HFFc6 (cell line): ENCODE data around the gene PADI3. TPM values are rescaled to one million over a fixed set of nuclear protein-coding genes. Genes with fewer than 3 reads are reported as not detected.
A peak's percentile ranks its signal among the peaks of the same experiment; 100 is the strongest.

Experiments
- DNase-seq: peaks from one replicate; pipeline ENCODE4 v3.0.0-alpha.2; 2018
- H3K27ac Mint-ChIP-seq: 2 replicates; pipeline ENCODE4 v1.8.0; 2020; ENCODE audit warnings: mild to moderate bottlenecking, mixed read lengths
- H3K27me3 Mint-ChIP-seq: 2 replicates; pipeline ENCODE4 v1.8.0; 2021; ENCODE audit warnings: mild to moderate bottlenecking, moderate library complexity, mixed read lengths; ENCODE audit not compliant: insufficient read depth
- H3K36me3 Mint-ChIP-seq: 2 replicates; pipeline ENCODE4 v1.8.0; 2021; ENCODE audit warnings: low read depth, mixed read lengths
- H3K4me1 Mint-ChIP-seq: 2 replicates; pipeline ENCODE4 v1.8.0; 2020; ENCODE audit warnings: low read depth, mixed read lengths
- H3K4me3 Mint-ChIP-seq: 2 replicates; pipeline ENCODE4 v1.8.0; 2020; ENCODE audit warnings: mild to moderate bottlenecking, moderate library complexity, mixed read lengths
- H3K9me3 Mint-ChIP-seq: 2 replicates; pipeline ENCODE4 v1.8.0; 2020; ENCODE audit warnings: mild to moderate bottlenecking, mixed read lengths
- total RNA-seq, 6 experiments: library from RNA; stranded (reverse); fragmentation: NEBNext Ultra II Directional; extraction: Animal tissue kit (Norgen Biotek cat#: 25700); gene quantifications; 2 replicates in 1 of 6; 3 replicates in 5 of 6; pipeline ENCODE4 v1.2.3, GENCODE V29; 2021
- TF ChIP-seq, protein P1 (sequence below): fragments of 200-600 bp; sonication (generic); IDR thresholded peaks from 2 replicates; pipeline ENCODE4 v1.5.0; 2021; ENCODE audit warnings: antibody characterized with exemption, mild to moderate bottlenecking

PADI3 gene
- total RNA-seq, 6 experiments from 2014 or later: 0.05 to 0.14 (median 0.07) TPM; not detected in 2

DNA sequence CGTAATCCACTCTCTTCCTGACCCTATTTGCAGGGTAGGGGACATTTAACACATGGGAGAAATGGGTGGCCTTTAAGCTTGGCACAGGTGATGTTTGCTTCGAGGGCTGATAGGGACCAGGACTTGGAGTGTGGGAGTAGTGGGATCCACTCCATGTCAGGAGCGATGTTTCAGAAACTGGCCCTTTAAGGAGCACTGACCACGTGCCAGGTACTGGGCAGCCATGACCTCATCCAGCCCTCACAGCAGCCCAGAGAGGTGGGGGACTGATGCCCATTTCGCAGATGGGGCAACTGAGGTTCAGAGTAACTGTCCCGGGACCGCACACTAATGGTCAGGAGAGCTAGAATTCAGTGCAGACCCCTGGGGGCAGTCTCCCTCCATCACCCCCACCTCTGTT, 11.4 kb downstream of the PADI3 start:
- Mint-ChIP-seq H3K27ac (no peak overlapping the region), H3K36me3 (no peaks in the 10 kb centered on the region), H3K4me3 (no peak overlapping the region), H3K27me3 (peaks cover 12% of the 10 kb centered on the region), H3K9me3 (no peaks in the 10 kb centered on the region), H3K4me1 (peaks cover 29% of the 10 kb centered on the region)
- TF ChIP-seq, protein P1, sequence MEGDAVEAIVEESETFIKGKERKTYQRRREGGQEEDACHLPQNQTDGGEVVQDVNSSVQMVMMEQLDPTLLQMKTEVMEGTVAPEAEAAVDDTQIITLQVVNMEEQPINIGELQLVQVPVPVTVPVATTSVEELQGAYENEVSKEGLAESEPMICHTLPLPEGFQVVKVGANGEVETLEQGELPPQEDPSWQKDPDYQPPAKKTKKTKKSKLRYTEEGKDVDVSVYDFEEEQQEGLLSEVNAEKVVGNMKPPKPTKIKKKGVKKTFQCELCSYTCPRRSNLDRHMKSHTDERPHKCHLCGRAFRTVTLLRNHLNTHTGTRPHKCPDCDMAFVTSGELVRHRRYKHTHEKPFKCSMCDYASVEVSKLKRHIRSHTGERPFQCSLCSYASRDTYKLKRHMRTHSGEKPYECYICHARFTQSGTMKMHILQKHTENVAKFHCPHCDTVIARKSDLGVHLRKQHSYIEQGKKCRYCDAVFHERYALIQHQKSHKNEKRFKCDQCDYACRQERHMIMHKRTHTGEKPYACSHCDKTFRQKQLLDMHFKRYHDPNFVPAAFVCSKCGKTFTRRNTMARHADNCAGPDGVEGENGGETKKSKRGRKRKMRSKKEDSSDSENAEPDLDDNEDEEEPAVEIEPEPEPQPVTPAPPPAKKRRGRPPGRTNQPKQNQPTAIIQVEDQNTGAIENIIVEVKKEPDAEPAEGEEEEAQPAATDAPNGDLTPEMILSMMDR: no peak
- no peak for DNase-seq

DNA sequence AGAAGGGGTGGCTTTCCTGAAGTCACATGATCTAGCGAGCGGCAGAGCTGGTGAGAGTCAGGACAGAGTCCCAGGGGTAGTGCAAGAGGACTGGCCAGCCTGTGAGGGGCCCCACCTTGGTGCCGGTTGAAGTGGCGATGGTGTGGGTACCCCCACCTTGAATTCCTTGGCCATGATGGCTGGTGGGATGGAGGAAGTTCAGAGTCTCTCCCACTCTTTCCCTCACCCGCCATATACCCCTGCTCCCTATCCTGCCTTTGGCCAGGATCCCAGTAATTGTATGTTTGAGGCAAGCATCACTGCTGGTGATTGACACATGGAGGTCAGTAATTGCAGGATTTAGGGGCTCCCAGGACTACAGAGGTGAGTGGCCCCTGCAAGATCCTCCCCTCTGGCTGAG, 11.8 kb downstream of the PADI3 start:
- DNase-seq: no peak
- TF ChIP-seq, protein P1: no peak
- no peaks in the 10 kb centered on the region for H3K9me3 Mint-ChIP-seq
- peaks cover 34% of the 10 kb centered on the region for H3K4me1 Mint-ChIP-seq
- peaks cover 9% of the 10 kb centered on the region for H3K27me3 Mint-ChIP-seq
- H3K4me3 Mint-ChIP-seq: no peak overlapping the region
- H3K27ac Mint-ChIP-seq: no peak overlapping the region
- H3K36me3 Mint-ChIP-seq: no peaks in the 10 kb centered on the region

DNA sequence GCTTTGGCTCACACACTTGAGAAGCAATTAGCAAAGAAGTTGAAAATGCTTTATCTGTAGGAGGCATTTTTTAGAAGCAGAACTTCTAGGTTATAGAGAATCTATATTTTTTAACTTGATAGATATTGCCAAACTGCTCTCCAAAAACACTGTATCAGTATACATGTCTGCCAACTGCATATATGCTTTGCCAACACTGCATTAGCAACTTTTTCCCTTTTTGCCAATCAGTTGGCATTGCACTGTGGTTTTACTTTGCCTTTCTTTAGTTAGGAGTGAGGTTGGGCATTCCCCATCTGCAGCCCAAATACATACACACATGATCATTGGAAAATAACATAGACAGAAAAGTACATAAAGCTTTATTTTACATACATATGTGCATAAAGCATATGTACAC, 15.0 kb downstream of the PADI3 start:
- TF ChIP-seq, protein P1: no peak
- no peaks in the 10 kb centered on the region for H3K9me3 Mint-ChIP-seq
- H3K27me3 Mint-ChIP-seq: peaks cover 4% of the 10 kb centered on the region
- peaks cover 21% of the 10 kb centered on the region for H3K4me1 Mint-ChIP-seq
- no peak overlapping the region for H3K4me3 Mint-ChIP-seq
- H3K36me3 Mint-ChIP-seq: no peaks in the 10 kb centered on the region
- no peak overlapping the region for H3K27ac Mint-ChIP-seq
- DNase-seq: no peak

DNA sequence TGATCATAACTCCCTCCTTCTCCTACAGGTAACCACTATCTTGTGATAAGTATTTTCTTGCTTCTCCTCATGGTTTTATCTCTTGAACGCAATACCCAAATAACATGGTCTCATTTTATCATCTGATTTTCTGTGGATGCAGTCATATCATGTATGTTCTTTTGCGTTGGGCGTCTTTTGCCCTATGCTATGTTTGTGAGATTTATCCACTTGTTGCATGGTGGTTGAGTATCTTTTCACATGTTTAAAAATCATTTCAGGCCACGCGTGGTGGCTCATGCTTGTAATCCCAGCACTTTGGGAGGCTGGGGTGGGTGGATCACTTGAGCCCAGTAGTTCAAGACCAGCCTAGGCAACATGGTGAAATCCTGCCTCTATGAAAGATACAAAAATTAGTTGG, 15.6 kb downstream of the PADI3 start:
- H3K9me3 Mint-ChIP-seq: no peaks in the 10 kb centered on the region
- TF ChIP-seq, protein P1: no peak
- H3K27me3 Mint-ChIP-seq: peaks cover 2% of the 10 kb centered on the region
- H3K4me1 Mint-ChIP-seq: peaks cover 16% of the 10 kb centered on the region
- DNase-seq: no peak
- H3K27ac Mint-ChIP-seq: no peak overlapping the region
- H3K4me3 Mint-ChIP-seq: no peak overlapping the region
- H3K36me3 Mint-ChIP-seq: no peaks in the 10 kb centered on the region

DNA sequence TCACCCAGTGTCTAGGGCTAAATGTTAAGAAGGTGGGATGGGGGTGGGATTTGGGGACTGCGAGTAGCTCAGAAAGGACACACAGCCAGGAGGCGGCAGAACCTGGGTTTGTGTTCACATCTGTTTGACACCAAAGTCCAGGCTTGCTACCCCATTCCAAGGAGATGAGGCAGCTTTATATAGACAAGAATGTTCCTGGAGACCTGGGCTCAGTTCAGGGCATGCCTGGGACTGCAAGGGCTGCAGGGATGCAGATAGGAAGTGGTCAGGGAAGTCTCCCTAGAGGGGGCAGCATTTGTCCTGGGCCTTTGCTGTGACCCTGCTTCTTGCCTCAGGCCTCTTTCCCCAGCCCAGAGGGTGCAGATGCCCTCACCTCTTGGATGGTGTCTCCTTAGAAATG, 16.3 kb downstream of the PADI3 start:
- Mint-ChIP-seq H3K4me1 (peaks cover 14% of the 10 kb centered on the region), H3K9me3 (no peaks in the 10 kb centered on the region), H3K36me3 (no peaks in the 10 kb centered on the region), H3K27ac (0 out of 2 replicates have a peak overlapping the region, but pooled peaks have one; percentile 22), H3K4me3 (no peak overlapping the region), H3K27me3 (no peaks in the 10 kb centered on the region; the same call in 1 of the 2 replicates)
- peak; percentile 36 for DNase-seq
- TF ChIP-seq, protein P1: no peak; the same call in 1 of the 2 replicates

DNA sequence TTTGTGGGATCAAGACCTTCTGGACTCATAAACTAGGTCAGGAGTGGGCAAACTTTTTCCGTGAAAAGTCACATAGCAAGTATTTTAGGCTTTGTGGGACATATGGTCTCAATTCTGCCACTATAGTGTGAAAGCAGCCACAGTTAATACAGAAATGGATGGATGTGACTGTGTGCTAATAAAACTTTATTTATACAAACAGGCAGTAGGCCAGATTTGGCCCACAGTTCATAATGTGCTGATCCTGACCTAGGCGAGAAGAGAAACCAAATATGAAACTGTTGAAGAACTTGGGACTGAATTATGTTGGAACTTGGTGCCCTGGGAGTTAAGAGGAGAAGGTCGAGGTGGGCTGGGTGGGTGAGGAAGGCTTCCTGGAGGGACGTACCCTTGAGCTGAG, 17.1 kb downstream of the PADI3 start:
- Mint-ChIP-seq H3K4me3 (no peak overlapping the region), H3K27me3 (peaks cover 2% of the 10 kb centered on the region; the same call in 1 of the 2 replicates), H3K9me3 (no peaks in the 10 kb centered on the region), H3K4me1 (peaks cover 14% of the 10 kb centered on the region), H3K36me3 (no peaks in the 10 kb centered on the region), H3K27ac (no peak overlapping the region)
- no peak for DNase-seq
- TF ChIP-seq, protein P1: no peak
